K562 (cell line): ENCODE data around the gene ACOT7. TPM values are rescaled to one million over a fixed set of nuclear protein-coding genes. Genes with fewer than 3 reads are reported as not detected.

Source experiments
- ATF7 ChIP-seq: fragments of 450-650 bp; IDR thresholded peaks from 2 replicates; pipeline ENCODE4 v1.7.1; 2014; ENCODE audit warnings: mild to moderate bottlenecking, moderate library complexity
- CBFA2T3 ChIP-seq: fragments of 450-650 bp; IDR thresholded peaks from 2 replicates; pipeline ENCODE4 v1.6.1; 2017
- CHCHD3 ChIP-seq: fragments of 250-450 bp; sonication (Bioruptor Pico); IDR thresholded peaks from 2 replicates; pipeline ENCODE4 v2.1.2; 2022; ENCODE audit warnings: mild to moderate bottlenecking
- CREB1 ChIP-seq, 2 experiments: sonication (generic) in 1 of 2; formaldehyde crosslinking in 1 of 2; IDR thresholded peaks; 2 replicates each; pipeline versions ENCODE4 v1.6.1 to v1.8.0; 2012 to 2022; ENCODE audit warnings: inconsistent platforms in 1 of 2, mild to moderate bottlenecking in 1 of 2, missing genetic modification reagents in 1 of 2, moderate library complexity in 1 of 2
- E2F4 ChIP-seq: sonication (generic); formaldehyde crosslinking; IDR thresholded peaks from 2 replicates; pipeline ENCODE4 v1.8.0; 2022; ENCODE audit warnings: mild to moderate bottlenecking, low read depth, missing genetic modification reagents
- FOXK1 ChIP-seq: sonication (generic); formaldehyde crosslinking; IDR thresholded peaks from 2 replicates; pipeline ENCODE4 v1.8.0; 2022; ENCODE audit warnings: missing genetic modification reagents, mild to moderate bottlenecking, borderline replicate concordance
- MBD1 ChIP-seq: fragments of 250-450 bp; sonication (Bioruptor Pico); IDR thresholded peaks from 2 replicates; pipeline ENCODE4 v1.8.0; 2022; ENCODE audit warnings: inconsistent platforms
- NR0B1 ChIP-seq: fragments of 450-650 bp; IDR thresholded peaks from one replicate; pipeline ENCODE4 v1.6.1; 2018; ENCODE audit warnings: mild to moderate bottlenecking, moderate library complexity; ENCODE audit not compliant: partially characterized antibody
- POU5F1 ChIP-seq: fragments of 150-350 bp; IDR thresholded peaks from 2 replicates; pipeline ENCODE4 v1.6.1; 2014; ENCODE audit warnings: borderline replicate concordance, low read length, low read depth, mild to moderate bottlenecking; ENCODE audit not compliant: partially characterized antibody
- RB1 ChIP-seq: fragments of 450-650 bp; IDR thresholded peaks from 2 replicates; pipeline ENCODE4 v1.6.1; 2017; ENCODE audit warnings: low read depth, mild to moderate bottlenecking
- SREBF2 ChIP-seq: sonication (generic); formaldehyde crosslinking; IDR thresholded peaks from 2 replicates; pipeline ENCODE4 v1.4.0; 2020; ENCODE audit warnings: mild to moderate bottlenecking, missing genetic modification reagents
- STAG1 ChIP-seq: sonication (generic); formaldehyde crosslinking; IDR thresholded peaks from 2 replicates; pipeline ENCODE4 v1.5.0; 2020; ENCODE audit warnings: missing genetic modification reagents, borderline replicate concordance
- TAF7 ChIP-seq: fragments of 450-650 bp; IDR thresholded peaks from 2 replicates; pipeline ENCODE4 v1.6.1; 2016; ENCODE audit warnings: missing genetic modification characterization, missing compliant biosample characterization
- TFAM ChIP-seq: fragments of 250-450 bp; sonication (Bioruptor Pico); conservative IDR thresholded peaks from 2 replicates; pipeline ENCODE4 v1.5.0; 2021; ENCODE audit warnings: mild to moderate bottlenecking, moderate library complexity
- XRCC3 ChIP-seq: fragments of 450-650 bp; IDR thresholded peaks from 2 replicates; pipeline ENCODE4 v1.6.1; 2017; ENCODE audit warnings: mild to moderate bottlenecking, moderate library complexity
- ZNF764 ChIP-seq: fragments of 250-450 bp; sonication (Bioruptor Pico); IDR thresholded peaks from 2 replicates; pipeline ENCODE4 v1.4.0; 2020; ENCODE audit warnings: low read depth, mild to moderate bottlenecking, moderate library complexity
- polyA plus RNA-seq, 8 experiments: library from polyadenylated mRNA; depleted of rRNA in 4 of 8; stranded (reverse) in 5 of 8; unstranded in 3 of 8; fragments of >200 nt; fragmentation: Nextera tagmentation in 2 of 8; fragmentation: Illumina TruSeq in 1 of 8; extraction: Ambion mirVana in 2 of 8; extraction: Trizol in 1 of 8; gene quantifications; 2 replicates each; pipeline versions ENCODE4 v1.2.1 to v1.2.3, GENCODE V29; 2011 to 2014; ENCODE audit warnings: inconsistent platforms in 1 of 8, missing spikeins in 1 of 8
- total RNA-seq, 7 experiments: library from RNA; depleted of rRNA in 6 of 7; stranded (reverse); fragments of >200 nt in 6 of 7; fragmentation: Illumina TruSeq in 2 of 7; extraction: Trizol in 2 of 7; gene quantifications; 2 replicates each; pipeline versions ENCODE4 v1.2.1 to v1.2.3, GENCODE V29; 2011 to 2021; ENCODE audit warnings: low replicate concordance in 1 of 7
- TF ChIP-seq, protein P1 (sequence below), 2 experiments: fragments of 250-450 bp in 1 of 2; fragments of 450-650 bp in 1 of 2; sonication (Bioruptor Pico) in 1 of 2; IDR thresholded peaks; 2 replicates each; pipeline versions ENCODE4 v1.6.1 to v1.8.0; 2016 to 2021; ENCODE audit warnings: mild to moderate bottlenecking in 2 of 2, moderate library complexity in 2 of 2, missing compliant biosample characterization in 1 of 2, missing genetic modification characterization in 1 of 2
- TF ChIP-seq, protein P2 (sequence below): sonication (generic); formaldehyde crosslinking; IDR thresholded peaks from 2 replicates; pipeline ENCODE4 v1.8.0; 2022; ENCODE audit warnings: mild to moderate bottlenecking, missing genetic modification reagents

ACOT7 gene
- total and polyA plus RNA-seq, 9 of the 15 experiments (the other 6 are each of a cell fraction or from before 2014, with no cell fraction given): 7.0 to 92.6 (median 37.2) TPM

GRCh38 chr1:6438047-6438525 is 44.5 kb upstream of the ACOT7 start (continued):
- TF ChIP-seq POU5F1 (no peak), NR0B1 (no peak), TFAM (no peak), E2F4 (0 out of 2 replicates have a peak, but pooled peaks have one; percentile 14), XRCC3 (no peak), MBD1 (CRISPR knock-in tag) (no peak), ATF7 (peak; percentile 29; the same call in 1 of the 2 replicates), FOXK1 (CRISPR knock-in tag) (no peak; the same call in 1 of the 2 replicates), CBFA2T3 (no peak), CHCHD3 (no peak), STAG1 (no peak; the same call in 1 of the 2 replicates), TAF7 (tag) (no peak), RB1 (peak; percentile 89), CREB1 (IDR thresholded peaks at IDR 0.05) (no peak), CREB1 (CRISPR knock-in tag; IDR thresholded peaks at IDR 0.05) (no peak), SREBF2 (CRISPR knock-in tag) (no peak), ZNF764 (CRISPR knock-in tag) (no peak)
- TF ChIP-seq, protein P1, sequence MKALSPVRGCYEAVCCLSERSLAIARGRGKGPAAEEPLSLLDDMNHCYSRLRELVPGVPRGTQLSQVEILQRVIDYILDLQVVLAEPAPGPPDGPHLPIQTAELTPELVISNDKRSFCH (CRISPR knock-in tag; IDR thresholded peaks at IDR 0.05): no peak
- TF ChIP-seq, protein P1 (tag; IDR thresholded peaks at IDR 0.05): 0 out of 2 replicates have a peak, but pooled peaks have one; percentile 41
- TF ChIP-seq, protein P2, sequence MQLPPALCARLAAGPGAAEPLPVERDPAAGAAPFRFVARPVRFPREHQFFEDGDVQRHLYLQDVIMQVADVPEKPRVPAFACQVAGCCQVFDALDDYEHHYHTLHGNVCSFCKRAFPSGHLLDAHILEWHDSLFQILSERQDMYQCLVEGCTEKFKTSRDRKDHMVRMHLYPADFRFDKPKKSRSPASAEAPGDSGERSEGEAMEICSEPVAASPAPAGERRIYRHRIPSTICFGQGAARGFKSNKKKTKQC: no peak
